Lung (tissue), 12 donors: Measurements from ENCODE around the gene GAPT. TPM values are rescaled to one million over a fixed set of nuclear protein-coding genes. Genes with fewer than 3 reads are reported as not detected.
"Not testable (repeated sequence)": the region's sequence is repeated elsewhere in the genome, so short reads cannot be mapped to it uniquely, and the experiment has no call there.

Experiments used
- ATAC-seq: fragments of 200-7000 bp; cut with Tn5 transposase; one replicate; pipeline ENCODE4 v1.9.1; 2020; ENCODE audit warnings: moderate number of reproducible peaks; ENCODE audit not compliant: insufficient read depth, low FRiP score
- DNase-seq, 3 donors: peaks; one replicate each; pipeline ENCODE4 v3.0.0-alpha.2; 2013 to 2017
- H3K27ac ChIP-seq, 2 donors: one replicate each; pipeline ENCODE4 v1.5.1; 2013; ENCODE audit warnings: mild to moderate bottlenecking in 2 of 2, moderate library complexity in 2 of 2, control low read depth in 1 of 2, inconsistent platforms in 1 of 2, low read depth in 1 of 2, low read length in 1 of 2
- H3K27me3 ChIP-seq, 3 donors: one replicate each; pipeline ENCODE4 v1.5.1; 2013; ENCODE audit warnings: low read length in 2 of 3; ENCODE audit not compliant: control insufficient read depth in 3 of 3, insufficient read depth in 3 of 3
- H3K36me3 ChIP-seq, 4 donors: one replicate each; pipeline ENCODE4 v1.5.1; 2013; ENCODE audit warnings: low read length in 4 of 4, mild to moderate bottlenecking in 1 of 4, moderate library complexity in 1 of 4; ENCODE audit not compliant: control insufficient read depth in 4 of 4, insufficient read depth in 4 of 4
- H3K4me1 ChIP-seq, 5 donors: one replicate each; pipeline ENCODE4 v1.5.1; 2013; ENCODE audit warnings: low read length in 5 of 5, mild to moderate bottlenecking in 2 of 5, moderate library complexity in 1 of 5; ENCODE audit not compliant: control insufficient read depth in 5 of 5, insufficient read depth in 5 of 5
- H3K4me3 ChIP-seq: one replicate; pipeline ENCODE4 v1.5.1; 2013; ENCODE audit warnings: mild to moderate bottlenecking, control low read depth, moderate library complexity
- H3K9ac ChIP-seq, 2 donors: one replicate each; pipeline ENCODE4 v1.5.1; 2013; ENCODE audit warnings: low read length in 2 of 2, control low read depth in 1 of 2; ENCODE audit not compliant: insufficient read depth in 1 of 2
- H3K9me3 ChIP-seq, 4 donors: one replicate each; pipeline ENCODE4 v1.5.1; 2013; ENCODE audit warnings: low read length in 3 of 4, mild to moderate bottlenecking in 1 of 4, moderate library complexity in 1 of 4; ENCODE audit not compliant: control insufficient read depth in 4 of 4, insufficient read depth in 3 of 4
- WGBS, 2 donors: extraction: QIAGEN DNeasy Blood & Tissue Kit; methylation state at CpG; one replicate each; pipeline ENCODE4 v1.1.7; 2013; 5-methylcytosine and 5-hydroxymethylcytosine counted together
- polyA plus RNA-seq, 2 donors: library from polyadenylated mRNA; stranded (reverse); fragments of 200-250 nt; gene quantifications; one replicate each; pipeline ENCODE4 v1.2.1, GENCODE V29; 2013
- total RNA-seq, 2 donors: library from RNA; depleted of rRNA in 1 of 2; stranded (reverse); fragments of >200 nt in 1 of 2; gene quantifications; one replicate each; pipeline ENCODE4 v1.2.1, GENCODE V29; 2014 to 2021
- TF ChIP-seq, protein P1 (sequence below): IDR thresholded peaks from 2 replicates; pipeline ENCODE4 v1.5.1; 2012; ENCODE audit warnings: mild to moderate bottlenecking; ENCODE audit errors: control extremely low read depth, extremely low read depth
- donor health status: control.
- donor health status: control.
- donor health status: Bipolar disorder and iron deficiency.
- donor health status: healthy.
- donor health status: DM: yes; HTN: yes; CAD: no.

The GAPT gene
- total and polyA plus RNA-seq, 4 donors, result 4.0 to 20.5 (median 4.6) TPM

DNA sequence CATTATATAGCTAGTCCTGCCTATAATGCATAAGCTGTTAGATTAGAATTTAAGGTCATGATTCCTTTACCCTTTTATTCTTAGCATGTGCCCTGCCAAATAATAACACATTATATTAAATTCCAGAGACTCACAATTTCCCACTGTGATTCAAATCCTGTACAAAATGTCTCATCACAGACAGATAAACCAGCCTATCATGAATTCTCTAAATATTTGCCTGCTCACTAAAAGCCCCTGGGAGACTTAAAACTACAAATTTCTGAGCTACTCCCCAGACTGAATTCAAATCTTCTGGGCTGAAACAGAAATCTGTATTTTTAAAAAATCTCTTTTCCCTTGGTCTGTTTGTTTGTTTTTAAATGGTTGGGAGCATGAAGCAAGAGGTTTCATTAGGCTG is 32.7 kb downstream of the GAPT start:
- Histone ChIP-seq H3K36me3 (no peaks in the 10 kb centered on the region), H3K9ac (no peak overlapping the region), H3K4me3 (no peak overlapping the region), H3K4me1 (no peaks in the 10 kb centered on the region), H3K9me3 (no peaks in the 10 kb centered on the region), H3K27ac (no peak overlapping the region), H3K27me3 (no peaks in the 10 kb centered on the region)
- no peak for ATAC-seq
- TF ChIP-seq, protein P1, sequence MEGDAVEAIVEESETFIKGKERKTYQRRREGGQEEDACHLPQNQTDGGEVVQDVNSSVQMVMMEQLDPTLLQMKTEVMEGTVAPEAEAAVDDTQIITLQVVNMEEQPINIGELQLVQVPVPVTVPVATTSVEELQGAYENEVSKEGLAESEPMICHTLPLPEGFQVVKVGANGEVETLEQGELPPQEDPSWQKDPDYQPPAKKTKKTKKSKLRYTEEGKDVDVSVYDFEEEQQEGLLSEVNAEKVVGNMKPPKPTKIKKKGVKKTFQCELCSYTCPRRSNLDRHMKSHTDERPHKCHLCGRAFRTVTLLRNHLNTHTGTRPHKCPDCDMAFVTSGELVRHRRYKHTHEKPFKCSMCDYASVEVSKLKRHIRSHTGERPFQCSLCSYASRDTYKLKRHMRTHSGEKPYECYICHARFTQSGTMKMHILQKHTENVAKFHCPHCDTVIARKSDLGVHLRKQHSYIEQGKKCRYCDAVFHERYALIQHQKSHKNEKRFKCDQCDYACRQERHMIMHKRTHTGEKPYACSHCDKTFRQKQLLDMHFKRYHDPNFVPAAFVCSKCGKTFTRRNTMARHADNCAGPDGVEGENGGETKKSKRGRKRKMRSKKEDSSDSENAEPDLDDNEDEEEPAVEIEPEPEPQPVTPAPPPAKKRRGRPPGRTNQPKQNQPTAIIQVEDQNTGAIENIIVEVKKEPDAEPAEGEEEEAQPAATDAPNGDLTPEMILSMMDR, result no peak
- DNase-seq, result no peak

DNA sequence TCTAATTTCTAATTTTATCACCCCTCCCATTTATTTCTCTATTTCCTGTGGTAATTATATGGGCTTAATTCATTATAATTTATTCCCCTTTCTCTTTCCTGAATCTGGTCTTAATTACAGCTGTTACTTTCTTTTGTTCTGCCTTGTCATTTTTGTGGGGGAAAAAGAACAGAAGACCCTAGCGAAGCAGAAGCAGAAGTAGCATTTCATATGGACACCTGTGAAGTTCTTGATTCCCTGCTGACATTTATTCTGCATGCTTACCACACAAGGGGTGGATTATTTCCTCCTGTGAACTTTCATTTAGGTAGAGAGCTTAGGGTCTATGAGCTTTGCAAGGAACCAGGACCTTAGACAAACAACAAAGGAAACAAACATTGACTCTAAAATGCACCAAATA is 33.3 kb downstream of the GAPT start:
- WGBS, 2 donors, result 33 to 74% methylated on average over 1 of the region's 1 CpG
- TF ChIP-seq, protein P1, result no peak
- ATAC-seq, result no peak

DNA sequence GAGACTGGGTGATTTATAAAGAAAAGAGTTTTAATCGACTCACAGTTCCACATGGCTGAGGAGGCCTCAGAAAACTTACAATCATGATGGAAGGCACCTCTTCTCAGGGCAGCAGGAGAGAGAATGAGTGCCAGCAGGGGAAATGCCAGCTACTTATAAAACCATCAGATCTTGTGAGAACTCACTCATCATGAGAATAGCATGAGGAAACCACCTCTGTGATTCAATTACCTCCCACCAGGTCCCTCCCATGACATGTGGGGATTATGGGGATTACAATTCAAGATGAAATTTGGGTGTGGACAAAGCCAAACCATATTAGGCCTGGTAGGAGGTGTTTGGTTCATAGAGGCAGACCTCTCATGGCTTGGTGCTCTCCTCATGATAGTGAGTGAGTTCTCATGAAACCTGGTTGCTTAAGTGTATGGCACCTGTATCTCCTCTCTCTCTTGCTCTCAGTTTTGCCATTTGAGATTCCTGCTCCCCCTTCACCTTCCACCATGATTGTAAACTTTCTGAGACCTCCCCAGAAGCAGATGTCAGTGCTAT is 39.8 kb downstream of the GAPT start:
- H3K4me3 ChIP-seq, result no peak overlapping the region
- H3K36me3 ChIP-seq, result no peaks in the 10 kb centered on the region
- TF ChIP-seq, protein P1, result no peak
- peaks cover 0 to 5% (median 3%) of the 10 kb centered on the region in 4 donors for H3K9me3 ChIP-seq
- 89 to 97% methylated on average over 1 of the region's 1 CpG for WGBS, 2 donors
- no peak overlapping the region for H3K27ac ChIP-seq
- no peaks in the 10 kb centered on the region for H3K27me3 ChIP-seq
- ATAC-seq (no peak), DNase-seq (no peak)
- H3K4me1 ChIP-seq, result no peaks in the 10 kb centered on the region
- H3K9ac ChIP-seq, result no peak overlapping the region

More for the DNA sequence above, 33.3 kb downstream of the GAPT start:
- Histone ChIP-seq H3K9ac (no peak overlapping the region), H3K9me3 (no peaks in the 10 kb centered on the region), H3K4me3 (no peak overlapping the region), H3K4me1 (no peaks in the 10 kb centered on the region), H3K36me3 (no peaks in the 10 kb centered on the region), H3K27ac (no peak overlapping the region), H3K27me3 (no peaks in the 10 kb centered on the region)
- DNase-seq, result no peak

DNA sequence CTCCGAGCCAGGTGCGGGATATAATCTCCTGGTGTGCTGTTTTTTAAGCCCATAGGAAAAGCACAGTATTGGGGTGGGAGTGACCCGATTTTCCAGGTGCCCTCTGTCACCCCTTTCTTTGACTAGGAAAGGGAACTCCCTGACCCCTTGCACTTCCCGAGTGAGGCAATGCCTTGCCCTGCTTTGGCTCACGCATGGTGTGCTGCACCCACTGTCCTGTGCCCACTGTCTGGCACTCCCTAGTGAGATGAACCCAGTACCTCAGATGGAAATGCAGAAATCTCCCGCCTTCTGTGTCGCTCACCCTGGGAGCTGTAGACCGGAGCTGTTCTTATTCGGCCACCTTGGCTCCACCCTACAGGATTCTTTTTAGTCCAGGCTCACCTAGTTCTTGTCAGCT is 50.7 kb downstream of the GAPT start:
- not testable (repeated sequence) for H3K27me3 ChIP-seq, DNase-seq, H3K4me1 ChIP-seq, ATAC-seq, H3K4me3 ChIP-seq, H3K9me3 ChIP-seq, H3K27ac ChIP-seq, H3K9ac ChIP-seq, H3K36me3 ChIP-seq
- 93% methylated on average over 9 of the region's 9 CpGs for WGBS, 2 donors
